ENCODE measurements around the gene MNT. TPM values are rescaled to one million over a fixed set of nuclear protein-coding genes. Genes with fewer than 3 reads are reported as not detected.
A peak's percentile ranks its signal among the peaks of the same experiment; 100 is the strongest.

The MNT gene
- polyA plus RNA-seq, 5 donors: 10.2 to 20.2 (median 12.5) TPM

DNA sequence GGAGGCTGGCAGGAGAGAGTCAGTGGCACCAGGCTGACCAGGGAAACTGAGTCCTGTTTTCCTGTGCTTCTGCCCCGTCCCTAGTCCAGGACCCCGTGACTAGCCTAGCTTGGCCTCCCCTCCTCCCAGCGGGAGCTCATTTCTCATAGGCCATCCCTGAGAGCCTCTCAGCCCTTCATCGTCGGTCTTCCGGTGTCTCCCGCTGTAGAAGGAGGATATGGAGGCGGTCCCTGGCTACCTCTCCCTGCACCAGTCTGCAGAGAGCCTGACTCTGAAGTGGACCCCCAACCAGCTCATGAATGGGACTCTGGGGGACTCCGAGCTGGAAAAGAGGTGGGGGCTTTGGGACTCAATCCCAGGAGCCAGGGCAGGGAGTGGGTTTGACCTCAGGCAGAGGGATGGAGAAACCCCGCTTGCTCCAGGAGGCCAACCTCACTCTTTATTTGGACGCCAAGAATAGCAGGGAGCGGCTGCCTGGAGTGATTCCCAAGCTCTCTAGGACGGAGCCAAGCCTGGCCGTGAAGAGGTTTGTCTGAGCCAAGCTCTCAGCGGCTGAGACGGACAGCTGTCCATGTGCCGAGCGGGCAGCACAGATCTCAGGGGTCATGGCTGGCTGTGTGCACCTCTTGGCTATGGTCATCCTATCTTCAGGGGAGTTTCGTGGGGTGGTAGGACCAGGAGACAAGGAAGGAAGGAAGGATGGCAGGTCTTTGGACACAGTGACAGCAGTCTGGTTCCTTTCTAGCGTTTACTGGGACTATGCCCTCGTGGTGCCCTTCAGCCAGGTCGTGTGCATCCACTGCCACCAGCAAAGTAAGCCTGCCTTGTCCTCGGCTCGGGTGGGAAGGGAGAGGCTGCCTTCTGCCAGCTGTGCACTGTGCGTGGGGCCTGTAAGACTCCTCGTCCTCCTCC lies 36.8 kb downstream of the MNT start:
- no peak for DNase-seq

DNA sequence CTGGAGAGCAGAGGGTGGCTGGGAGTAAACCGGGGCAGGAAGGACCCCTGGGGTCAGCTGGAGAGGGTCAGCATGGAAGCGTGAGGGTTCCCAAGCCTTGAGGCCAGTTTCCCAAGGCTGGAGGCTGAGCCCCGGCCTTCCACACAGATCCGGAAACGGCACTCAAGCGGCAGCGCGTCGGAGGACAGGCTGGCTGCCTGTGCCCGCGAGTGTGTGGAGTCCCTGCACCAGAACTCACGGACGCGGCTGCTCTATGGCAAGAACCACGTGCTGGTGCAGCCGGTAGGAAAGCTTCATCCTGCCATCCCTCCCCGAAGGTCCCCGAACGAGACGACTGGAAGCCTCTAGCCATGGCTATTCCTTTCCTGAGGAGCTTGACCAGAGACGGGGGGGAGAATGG lies 37.5 kb downstream of the MNT start:
- no peak for DNase-seq

DNA sequence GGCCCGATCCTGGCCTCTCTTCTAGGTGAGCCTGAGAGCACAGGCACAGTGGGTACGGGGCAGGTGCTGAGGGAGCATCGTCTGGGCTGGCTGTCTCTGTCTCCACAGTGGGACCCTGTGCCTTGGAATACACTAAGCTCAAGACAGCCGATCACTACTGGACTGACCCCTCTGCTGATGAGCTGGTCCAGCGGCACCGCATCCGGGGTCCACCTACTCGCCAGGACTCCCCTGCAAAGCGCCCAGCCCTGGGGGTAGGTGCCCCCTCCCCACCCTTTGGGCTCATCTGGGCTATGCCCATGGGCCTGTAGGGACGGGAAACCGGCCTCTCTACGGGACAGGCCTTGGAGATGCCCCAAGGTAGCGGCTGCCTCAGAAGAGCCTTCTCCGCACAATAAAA lies 38.0 kb downstream of the MNT start:
- no peak for DNase-seq

DNA sequence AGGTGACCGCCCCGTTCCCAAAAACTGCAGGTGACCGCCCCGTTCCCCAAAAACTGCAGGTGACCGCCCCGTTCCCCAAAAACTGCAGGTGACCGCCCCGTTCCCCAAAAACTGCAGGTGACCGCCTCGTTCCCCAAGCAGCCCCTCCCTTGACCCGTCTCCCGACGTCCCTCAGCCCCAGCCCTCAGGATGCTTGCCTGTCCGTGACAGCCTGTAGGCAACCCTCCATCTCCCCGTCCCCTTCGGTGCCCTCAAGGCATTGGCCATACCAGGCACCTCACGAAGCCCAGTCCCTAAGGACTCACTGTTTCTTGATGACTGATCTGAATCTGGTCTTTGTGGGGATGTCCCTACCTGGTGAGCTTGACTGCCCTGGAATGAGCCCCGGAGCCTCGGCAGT lies 38.4 kb downstream of the MNT start:
- no peak for DNase-seq

DNA sequence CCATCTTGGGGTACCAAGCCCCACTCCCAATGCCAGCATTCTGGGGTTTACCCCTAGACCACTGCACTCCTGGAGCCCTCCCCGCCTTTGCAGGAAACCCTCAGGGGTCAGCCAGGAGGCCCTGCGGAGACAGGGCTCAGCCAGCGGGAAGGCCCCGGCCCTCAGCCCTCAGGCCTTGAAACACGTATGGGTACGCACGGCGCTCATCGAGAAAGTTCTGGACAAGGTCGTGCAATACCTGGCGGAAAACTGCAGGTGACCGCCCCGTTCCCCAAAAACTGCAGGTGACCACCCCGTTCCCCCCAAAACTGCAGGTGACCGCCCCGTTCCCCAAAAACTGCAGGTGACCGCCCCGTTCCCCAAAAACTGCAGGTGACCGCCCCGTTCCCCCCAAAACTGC lies 38.8 kb downstream of the MNT start:
- no peak for DNase-seq

DNA sequence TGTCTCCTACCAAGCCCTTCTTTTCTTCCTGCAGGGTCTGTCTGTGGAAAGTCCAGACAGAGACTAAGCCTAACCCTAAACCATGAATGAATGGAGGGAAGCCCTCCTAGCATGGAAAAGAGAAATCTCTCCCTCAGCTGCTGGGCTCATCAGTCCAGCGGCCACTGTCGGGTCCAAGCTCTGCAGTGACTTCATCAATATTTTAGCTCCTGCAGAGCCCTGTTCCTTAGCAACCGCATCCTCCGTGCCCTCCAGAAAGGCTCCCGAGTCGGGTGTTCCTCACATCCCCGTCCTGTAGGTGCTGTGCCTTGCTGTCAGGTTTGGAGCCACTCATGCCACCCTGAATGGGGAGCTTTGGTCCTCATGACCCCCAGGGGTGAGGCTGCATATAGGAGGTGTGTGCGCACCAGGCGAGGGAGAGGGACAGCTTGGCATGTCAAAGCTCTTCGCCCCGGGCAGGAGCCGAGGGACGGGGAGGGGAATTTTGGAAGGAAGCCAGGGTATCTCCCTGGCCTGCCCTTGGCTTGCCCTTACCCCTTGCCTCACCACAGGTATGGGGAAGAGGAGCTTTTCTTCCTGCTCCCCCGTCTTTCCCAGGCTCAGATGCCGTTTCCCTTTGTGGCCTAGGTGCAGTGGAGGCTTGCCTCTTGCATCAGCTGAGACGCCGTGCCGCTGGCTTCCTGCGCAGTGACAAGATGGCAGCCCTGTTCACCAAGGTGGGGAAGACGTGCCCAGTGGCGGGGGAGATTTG lies 39.7 kb downstream of the MNT start:
- no peak for DNase-seq

DNA sequence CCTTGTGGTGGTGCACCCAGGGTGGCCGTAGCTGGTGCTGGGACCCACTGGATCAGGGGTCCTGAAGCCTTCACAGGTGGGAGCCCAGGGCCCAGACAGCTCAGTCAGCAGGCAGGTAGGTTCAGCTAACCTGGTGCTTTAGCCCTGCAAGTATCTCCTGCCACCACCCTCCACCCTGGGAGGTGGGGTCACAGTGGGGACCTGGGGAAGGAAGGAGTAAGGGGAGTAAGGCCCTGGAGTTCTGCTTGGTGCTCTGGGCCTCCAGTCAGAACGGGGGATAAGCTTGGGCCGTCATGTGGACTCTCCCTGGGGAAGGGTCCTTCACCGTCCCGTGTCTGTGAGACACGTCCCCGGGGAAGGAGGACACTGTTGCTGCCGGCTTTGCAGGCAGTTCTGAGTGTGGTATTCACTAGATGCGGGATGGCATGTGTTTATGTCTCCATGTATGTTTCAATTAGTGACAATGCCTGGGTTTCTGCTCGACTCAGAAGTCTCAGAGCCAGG lies 42.9 kb downstream of the MNT start:
- DNase-seq: no peak

DNA sequence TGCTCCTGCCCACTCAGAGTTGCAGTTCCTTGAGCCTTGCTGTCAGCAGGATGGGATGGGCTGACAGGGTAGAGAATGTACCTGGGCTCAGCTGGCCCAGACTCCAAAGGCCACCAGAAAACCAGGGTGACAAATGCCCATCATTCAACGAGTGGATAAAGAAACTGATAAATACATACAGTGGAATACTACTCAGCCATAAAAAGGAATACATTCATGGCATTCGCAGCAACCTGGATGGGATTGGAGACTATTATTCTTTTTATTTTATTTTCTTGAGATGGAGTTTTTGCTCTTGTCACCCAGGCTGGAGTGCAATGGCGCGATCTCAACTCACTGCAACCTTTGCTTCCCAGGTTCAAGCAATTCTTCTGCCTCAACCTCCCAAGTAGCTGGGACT lies 43.6 kb downstream of the MNT start:
- DNase-seq: no peak

DNA sequence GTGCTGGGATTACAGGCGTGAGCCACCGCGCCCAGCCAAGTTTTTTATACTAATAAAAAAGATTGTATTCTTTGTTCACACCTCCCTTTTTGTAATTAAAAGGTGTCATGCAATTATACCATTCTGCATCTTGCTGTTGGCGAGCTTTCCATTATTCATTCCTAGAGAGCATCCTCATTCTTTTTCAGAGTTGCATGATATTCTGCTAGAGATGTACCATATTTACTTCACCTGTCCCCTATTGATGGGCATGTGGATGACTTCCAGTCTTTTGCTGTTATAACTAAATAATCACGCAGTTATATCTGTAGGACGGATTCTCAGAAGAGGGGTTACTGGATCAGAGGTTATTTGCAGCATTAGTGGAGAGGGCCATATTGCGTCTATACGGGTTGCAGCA lies 46.5 kb downstream of the MNT start:
- DNase-seq: no peak

DNA sequence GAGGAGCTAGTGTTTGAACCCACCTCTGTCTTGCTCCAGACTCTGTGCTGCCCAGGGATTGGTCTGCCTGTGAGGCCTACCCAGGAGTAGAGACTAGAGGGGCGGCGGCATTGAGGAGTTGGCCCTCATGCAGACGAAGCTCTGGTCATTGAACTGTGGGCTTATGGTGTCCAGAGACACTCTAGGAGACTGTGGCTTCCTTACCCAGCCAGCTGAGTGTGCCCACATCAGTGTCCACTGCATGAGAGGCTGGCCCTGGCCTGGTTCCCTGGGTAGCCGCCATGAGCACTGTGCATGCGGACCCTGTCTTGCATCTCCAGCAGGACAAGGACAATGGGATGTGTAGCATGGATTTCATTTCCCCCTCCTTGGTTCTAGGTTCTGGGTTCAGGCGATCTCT lies 49.6 kb downstream of the MNT start:
- DNase-seq: no peak

DNA sequence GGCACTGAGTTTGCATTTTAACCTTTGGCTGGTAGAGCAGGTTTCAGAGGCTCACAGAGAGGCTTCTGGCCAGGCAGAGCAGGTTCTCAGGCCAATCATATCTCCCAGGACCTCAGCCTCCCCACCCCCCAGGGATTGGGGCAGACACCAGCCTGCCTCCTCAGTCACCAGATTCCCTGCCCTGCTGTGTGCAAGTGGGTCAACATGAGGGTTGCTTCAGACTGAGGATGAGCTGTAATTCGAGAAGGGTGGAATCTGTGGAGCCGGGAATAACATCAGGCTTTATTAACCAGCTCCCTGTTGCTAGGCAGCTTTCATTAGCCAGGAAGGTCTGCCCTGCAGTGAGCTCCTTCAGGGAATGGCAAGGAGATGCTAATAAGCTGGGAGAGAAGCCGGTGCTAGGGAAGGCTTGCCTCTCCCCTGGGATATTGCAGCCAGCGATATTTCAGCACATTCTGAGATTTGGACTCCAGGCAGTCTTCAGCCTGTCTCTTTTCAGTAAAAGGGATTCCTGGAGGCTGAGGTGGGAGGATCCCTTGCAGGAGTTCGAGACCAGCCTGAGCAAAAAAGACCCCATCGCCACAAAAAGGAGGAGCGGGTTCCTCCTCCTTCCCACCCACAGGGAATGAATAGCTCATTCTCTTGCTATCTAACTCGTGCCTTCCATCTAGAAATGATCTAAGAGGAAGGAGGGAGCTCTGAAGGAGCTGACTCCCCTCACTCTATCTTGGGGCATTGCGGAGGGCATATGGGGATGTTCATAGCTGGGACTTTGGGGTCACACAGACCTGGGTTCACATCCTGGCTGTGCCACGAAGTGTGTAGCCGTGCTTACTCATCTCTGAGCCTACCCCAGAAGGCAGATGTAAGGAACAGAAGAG lies 52.8 kb downstream of the MNT start:
- no peak for DNase-seq

DNA sequence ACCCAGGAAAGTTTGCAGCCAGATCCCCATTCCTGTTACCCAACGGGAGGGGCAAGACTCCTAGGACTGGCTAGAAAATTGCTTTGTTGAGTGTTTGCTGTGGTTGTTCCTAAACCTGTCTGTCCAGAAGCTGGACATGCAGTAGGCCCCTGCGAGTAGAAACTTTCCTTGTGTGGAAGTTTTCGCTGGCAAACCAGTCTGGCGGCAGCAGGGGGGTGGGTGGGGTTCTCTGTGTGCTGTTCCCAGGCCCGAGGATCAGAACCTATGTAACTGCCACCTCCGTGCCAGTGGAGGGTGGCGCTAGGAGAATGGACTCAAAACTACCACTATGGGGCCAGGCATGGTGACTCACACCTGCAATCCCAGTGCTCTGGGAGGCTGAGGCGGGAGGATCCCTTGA lies 54.4 kb downstream of the MNT start:
- DNase-seq: no peak

DNA sequence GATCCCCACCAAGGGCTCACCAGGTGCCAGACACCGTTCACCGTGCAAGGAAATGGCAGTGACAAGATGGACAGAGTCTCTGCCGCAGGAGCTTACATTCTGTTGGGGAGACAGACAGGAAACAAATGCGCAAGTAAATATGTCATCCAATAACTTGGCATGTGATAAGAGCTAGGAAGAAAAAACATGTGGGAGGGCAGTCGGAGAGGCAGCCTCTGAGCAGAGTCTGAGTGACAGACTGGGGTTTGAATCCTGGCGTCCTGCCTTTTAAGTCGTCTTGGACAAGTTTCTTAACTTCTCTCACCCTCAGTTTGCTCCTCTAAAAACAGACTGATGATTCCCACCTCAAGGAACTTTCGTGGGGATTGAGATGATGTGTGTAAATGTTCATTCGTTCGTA lies 56.3 kb downstream of the MNT start:
- no peak for DNase-seq

DNA sequence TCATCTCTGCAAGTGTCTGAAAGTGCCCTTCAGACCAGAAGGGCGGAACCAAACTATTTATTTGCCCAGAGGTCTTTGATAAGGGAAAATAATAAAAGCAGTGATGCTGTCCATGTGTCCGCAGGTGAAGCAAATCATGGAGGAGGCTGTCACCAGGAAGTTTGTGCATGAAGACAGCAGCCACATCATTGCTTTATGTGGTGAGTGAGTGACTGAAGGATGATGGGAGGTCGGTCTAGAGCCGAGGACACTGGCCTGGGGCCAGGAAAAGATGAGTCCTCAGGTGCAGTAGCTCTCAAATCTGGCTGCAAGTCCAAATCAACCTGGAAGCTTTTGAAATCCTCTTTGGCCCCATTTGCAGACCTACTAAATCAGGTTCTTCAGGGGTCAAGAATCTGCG lies 57.4 kb downstream of the MNT start:
- DNase-seq: no peak

DNA sequence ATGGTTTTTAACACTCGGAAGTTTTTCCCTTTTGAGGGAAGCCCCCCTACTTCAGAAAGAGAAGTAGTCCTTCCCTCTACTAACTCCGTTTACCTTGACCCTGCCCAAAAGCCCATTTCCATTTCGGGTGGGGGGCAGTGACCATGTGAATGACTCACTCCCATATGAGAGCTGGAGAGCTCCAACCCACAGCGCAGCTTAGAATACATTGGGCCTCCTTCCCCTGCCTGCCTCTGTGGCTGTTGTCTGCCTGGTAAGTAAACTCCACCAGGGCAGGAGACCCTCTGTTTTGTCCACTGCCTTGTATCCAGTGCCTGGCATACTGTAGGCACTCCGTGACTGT lies 62.6 kb downstream of the MNT start:
- no peak for DNase-seq

DNA sequence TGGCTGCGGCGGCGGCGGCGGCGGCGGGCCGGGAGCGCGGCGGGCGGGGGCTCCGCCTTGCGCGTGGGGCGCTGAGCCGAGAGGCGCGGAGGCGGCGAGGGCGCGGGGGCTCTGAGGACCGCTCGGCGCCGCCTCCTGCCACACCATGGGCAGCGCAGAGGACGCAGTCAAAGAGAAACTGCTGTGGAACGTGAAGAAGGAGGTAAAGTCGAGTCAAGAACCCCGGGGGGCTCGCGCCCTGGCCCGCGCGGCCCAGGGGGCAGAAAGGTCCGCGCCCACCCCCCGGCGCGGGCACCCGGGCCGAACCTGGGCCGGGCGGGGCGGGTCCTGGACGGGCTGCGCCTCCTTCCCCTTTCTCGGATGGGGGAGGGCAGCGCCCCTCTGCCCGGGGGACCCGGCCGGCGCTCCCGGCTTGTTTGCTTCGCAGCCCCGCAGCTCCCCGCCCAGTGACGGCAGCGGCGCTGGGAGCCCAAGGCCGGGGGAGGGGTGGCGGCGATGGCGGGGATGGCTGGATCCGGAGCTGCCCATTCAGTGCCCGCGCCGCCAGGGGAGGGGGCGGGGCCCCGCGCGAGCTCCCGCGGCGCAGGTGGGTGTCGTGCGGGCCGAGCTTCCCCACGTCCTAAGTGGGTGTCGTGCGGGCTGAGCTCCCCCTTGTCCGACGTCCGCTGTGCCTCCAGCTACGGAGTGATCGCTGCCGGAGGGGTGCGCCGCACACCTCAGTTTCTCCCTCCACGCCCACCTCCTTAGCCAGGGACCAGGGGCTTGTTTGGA lies 63.1 kb downstream of the MNT start:
- DNase-seq: peak; percentile 24 to 47

DNA sequence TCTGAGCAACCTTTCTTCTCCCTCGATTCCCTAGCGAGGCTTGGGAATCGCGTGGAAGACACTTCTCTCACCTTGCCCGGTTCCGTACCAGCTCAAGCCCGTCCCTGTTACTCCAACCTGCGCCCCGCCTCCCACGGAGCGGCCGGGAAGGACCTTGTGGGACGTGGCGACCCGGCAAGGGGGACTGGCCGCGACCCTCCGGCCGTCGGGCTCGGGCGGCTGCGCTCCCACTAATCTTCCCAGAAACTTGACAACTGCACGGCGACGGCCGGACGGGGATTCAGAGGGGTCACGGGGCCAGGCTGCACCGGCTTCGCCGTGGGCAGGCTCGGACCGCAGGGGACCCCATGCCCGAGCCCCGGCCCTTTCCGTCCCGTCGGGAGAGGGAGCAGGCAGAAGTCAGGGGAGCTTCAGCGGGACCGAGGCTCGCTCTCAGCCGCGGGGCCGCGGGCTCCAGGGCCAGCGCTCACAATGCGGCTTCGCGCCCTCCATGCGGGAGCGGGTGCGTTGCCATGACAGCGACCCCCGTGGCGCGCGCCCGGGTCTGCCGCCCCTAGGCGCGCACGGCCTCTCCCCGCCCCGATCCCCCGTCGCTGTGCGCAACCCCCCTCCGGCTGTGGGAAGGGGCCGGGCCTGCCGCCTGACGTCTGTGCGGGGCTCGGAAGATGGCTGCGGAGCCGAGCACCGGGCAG lies 63.9 kb downstream of the MNT start, which contains the start of gene SGSM2:
TSS of gene SGSM2 (plus strand) at position 650 of the 692 bp plus-strand sequence. CDS start 188 bp downstream, outside the sequence.
- peak; percentile 57 to 63 for DNase-seq

DNA sequence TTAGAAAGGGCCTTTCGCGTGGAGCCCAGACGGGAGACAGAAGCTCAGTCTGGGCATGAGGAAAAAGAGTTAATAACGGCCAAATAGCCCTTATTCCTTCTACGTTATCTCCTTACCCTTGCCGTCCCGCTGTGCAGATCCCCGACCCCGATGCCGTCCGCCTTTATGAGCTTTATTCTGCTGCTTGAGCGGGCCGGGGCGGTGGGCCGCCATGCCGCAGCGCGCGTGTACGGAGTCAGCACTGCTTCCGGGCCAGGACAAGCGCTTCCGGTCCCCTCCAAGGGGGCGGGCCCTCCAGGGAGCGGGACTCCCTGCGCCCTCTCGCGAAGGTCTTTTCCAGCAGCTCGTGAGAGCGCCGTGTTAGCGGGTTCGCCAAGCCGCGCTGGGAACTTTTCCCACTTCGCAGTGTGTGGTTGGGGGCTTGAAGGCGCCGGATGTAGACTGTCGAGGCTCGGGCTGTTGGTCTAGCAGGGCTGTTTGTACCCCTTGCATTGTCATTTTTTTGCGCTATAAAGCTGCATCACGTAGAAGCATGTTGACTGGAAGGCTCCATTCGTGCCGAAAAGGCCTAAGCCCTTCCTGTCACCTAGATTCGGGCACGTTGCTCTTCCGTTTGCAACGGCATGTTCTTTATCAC lies 64.5 kb downstream of the MNT start, which contains the start of gene TSR1:
TSS of gene TSR1 (minus strand) at position 243 of the 637 bp plus-strand sequence. CDS start at position 213, 30 bp downstream.
- DNase-seq: peak; percentile 89

DNA sequence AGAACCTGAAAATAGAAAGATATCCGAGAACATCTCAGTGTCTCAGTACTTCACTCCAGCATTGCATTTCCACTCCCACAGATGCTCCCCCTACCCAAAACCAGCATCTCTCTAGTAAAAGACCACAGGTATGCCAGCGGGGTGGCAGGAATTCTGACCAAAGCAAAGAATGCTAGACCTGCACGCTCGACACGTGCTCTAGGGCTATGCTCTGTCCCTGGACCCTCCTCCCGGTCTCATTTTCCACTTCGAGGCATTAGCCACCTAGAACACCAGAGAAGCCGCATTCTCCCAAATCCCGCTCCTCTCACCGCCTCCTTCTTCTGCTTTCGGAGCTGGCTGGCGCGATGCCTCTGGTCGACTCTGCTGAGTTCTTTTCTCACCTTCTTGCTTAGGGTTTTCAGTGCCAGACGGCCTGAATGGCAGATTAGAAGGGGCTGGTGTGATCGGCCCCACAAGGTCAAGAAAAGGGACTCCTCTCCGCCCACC lies 65.1 kb downstream of the MNT start:
- DNase-seq: no peak
